Neural crest cell (in vitro differentiated cells): ENCODE measurements around the gene ZNF618. TPM values are rescaled to one million over a fixed set of nuclear protein-coding genes. Genes with fewer than 3 reads are reported as not detected.

Experiments used
- DNase-seq: peaks from one replicate; pipeline ENCODE4 v3.0.0; 2021; ENCODE audit warnings: low read depth, mixed read lengths, low spot score
- H3K27ac Mint-ChIP-seq: one replicate; pipeline ENCODE4 v1.8.0; 2021; ENCODE audit warnings: mild to moderate bottlenecking, mixed read lengths; ENCODE audit not compliant: unreplicated experiment
- H3K27me3 Mint-ChIP-seq: 2 replicates; pipeline ENCODE4 v1.8.0; 2021; ENCODE audit warnings: low read depth, mild to moderate bottlenecking, mixed read lengths
- H3K36me3 Mint-ChIP-seq: 2 replicates; pipeline ENCODE4 v1.8.0; 2021; ENCODE audit warnings: low read depth, mild to moderate bottlenecking, mixed read lengths
- H3K4me1 Mint-ChIP-seq: 2 replicates; pipeline ENCODE4 v1.8.0; 2021; ENCODE audit warnings: mixed read lengths
- H3K4me3 Mint-ChIP-seq: one replicate; pipeline ENCODE4 v1.8.0; 2021; ENCODE audit warnings: mild to moderate bottlenecking, mixed read lengths
- H3K9me3 Mint-ChIP-seq: 2 replicates; pipeline ENCODE4 v1.8.0; 2021; ENCODE audit warnings: mixed read lengths
- total RNA-seq: library from RNA; stranded (reverse); gene quantifications from 2 replicates; pipeline ENCODE4 v1.2.1, GENCODE V29; 2021
- TF ChIP-seq, protein P1 (sequence below): fragments of 200-600 bp; sonication (generic); conservative IDR thresholded peaks from 2 replicates; pipeline ENCODE4 v1.5.0; 2021; ENCODE audit warnings: antibody characterized with exemption, mild to moderate bottlenecking

The ZNF618 gene
- total RNA-seq, 1 donor from 2014 or later: 60.8 TPM

GRCh38 chr9:114099669-114100270 is 223.7 kb downstream of the ZNF618 start:
- peaks cover 9% of the 10 kb centered on the region for H3K4me1 Mint-ChIP-seq
- peaks cover 4% of the 10 kb centered on the region for H3K36me3 Mint-ChIP-seq
- TF ChIP-seq, protein P1, sequence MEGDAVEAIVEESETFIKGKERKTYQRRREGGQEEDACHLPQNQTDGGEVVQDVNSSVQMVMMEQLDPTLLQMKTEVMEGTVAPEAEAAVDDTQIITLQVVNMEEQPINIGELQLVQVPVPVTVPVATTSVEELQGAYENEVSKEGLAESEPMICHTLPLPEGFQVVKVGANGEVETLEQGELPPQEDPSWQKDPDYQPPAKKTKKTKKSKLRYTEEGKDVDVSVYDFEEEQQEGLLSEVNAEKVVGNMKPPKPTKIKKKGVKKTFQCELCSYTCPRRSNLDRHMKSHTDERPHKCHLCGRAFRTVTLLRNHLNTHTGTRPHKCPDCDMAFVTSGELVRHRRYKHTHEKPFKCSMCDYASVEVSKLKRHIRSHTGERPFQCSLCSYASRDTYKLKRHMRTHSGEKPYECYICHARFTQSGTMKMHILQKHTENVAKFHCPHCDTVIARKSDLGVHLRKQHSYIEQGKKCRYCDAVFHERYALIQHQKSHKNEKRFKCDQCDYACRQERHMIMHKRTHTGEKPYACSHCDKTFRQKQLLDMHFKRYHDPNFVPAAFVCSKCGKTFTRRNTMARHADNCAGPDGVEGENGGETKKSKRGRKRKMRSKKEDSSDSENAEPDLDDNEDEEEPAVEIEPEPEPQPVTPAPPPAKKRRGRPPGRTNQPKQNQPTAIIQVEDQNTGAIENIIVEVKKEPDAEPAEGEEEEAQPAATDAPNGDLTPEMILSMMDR: no peak
- H3K9me3 Mint-ChIP-seq: peaks cover 6% of the 10 kb centered on the region
- peak overlapping the region; percentile 38 for H3K4me3 Mint-ChIP-seq
- DNase-seq: no peak
- peaks cover 87% of the 10 kb centered on the region for H3K27me3 Mint-ChIP-seq
- H3K27ac Mint-ChIP-seq: no peak overlapping the region

DNA sequence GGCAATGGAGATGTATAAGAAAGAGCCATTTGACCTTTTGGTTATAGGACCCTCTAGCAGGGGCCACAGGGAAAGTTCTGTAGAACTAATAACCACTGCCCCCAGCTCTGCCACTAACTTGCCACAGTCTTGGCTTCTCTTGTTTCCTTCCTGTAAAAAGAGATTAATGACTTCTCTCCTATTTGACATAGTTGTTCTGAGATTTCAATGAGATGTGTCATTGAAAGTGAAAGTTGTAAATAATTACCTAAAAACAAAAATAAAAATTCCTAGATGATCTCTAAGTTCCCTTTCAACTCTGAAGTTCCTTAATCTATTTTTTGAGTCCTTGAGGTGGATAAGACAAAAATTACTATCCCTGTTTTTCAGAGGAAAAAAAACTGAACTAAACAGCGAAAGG is 224.4 kb downstream of the ZNF618 start:
- H3K4me3 Mint-ChIP-seq: no peak overlapping the region
- peaks cover 87% of the 10 kb centered on the region for H3K27me3 Mint-ChIP-seq
- peaks cover 4% of the 10 kb centered on the region for H3K36me3 Mint-ChIP-seq
- no peak for DNase-seq
- TF ChIP-seq, protein P1: no peak
- H3K27ac Mint-ChIP-seq: no peak overlapping the region
- peaks cover 9% of the 10 kb centered on the region for H3K4me1 Mint-ChIP-seq
- H3K9me3 Mint-ChIP-seq: peaks cover 6% of the 10 kb centered on the region

DNA sequence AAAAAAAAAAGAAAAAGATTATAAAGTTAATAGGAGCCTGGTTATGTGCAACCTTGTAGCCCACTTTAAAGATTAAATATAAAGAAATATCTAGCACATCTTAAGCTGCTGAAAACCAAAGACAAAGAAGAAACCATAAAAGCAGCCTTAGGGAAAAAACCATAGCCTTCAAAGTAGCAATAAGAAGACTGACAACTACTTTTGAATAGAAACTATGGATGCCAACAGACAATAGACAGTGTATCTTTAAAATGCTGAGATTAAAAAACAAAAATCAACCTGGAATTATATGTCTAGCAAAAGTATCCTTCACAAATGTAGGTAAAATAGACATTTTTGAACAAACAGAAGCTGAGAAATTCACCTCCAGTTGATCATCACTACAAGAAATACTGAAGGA is 226.4 kb downstream of the ZNF618 start:
- Mint-ChIP-seq H3K4me3 (no peak overlapping the region), H3K9me3 (peaks cover 6% of the 10 kb centered on the region), H3K4me1 (peaks cover 8% of the 10 kb centered on the region), H3K27ac (no peak overlapping the region), H3K27me3 (peaks cover 79% of the 10 kb centered on the region), H3K36me3 (peaks cover 4% of the 10 kb centered on the region)
- TF ChIP-seq, protein P1: no peak
- DNase-seq: no peak

- Mint-ChIP-seq H3K27me3 (peaks cover 63% of the 10 kb centered on the region), H3K4me1 (peaks cover 10% of the 10 kb centered on the region), H3K27ac (no peak overlapping the region), H3K4me3 (no peak overlapping the region), H3K9me3 (peaks cover 6% of the 10 kb centered on the region), H3K36me3 (peaks cover 4% of the 10 kb centered on the region)
- TF ChIP-seq, protein P1: no peak
- no peak for DNase-seq
Measured at GRCh38 chr9:114105236-114105635, 229.1 kb downstream of the ZNF618 start.

Other genes starting within 250 kb of the ZNF618 start
- gene AMBP, start 202.0 kb downstream of the ZNF618 start, total RNA-seq: 0.40 TPM in 1 of 2 replicates, not detected in the other
- gene KIF12, start 223.0 kb downstream of the ZNF618 start, total RNA-seq: not detected in 2 replicates